CMK (cell line): ENCODE results near the gene TAX1BP3.

Experiments used
- DNase-seq: peaks from one replicate; pipeline ENCODE4 v3.0.0-alpha.2; 2010; ENCODE audit warnings: low read depth

TAX1BP3 gene

GRCh38 chr17:3688027-3688553 lies 19.7 kb upstream of the TAX1BP3 start:
- DNase-seq: no peak

DNA sequence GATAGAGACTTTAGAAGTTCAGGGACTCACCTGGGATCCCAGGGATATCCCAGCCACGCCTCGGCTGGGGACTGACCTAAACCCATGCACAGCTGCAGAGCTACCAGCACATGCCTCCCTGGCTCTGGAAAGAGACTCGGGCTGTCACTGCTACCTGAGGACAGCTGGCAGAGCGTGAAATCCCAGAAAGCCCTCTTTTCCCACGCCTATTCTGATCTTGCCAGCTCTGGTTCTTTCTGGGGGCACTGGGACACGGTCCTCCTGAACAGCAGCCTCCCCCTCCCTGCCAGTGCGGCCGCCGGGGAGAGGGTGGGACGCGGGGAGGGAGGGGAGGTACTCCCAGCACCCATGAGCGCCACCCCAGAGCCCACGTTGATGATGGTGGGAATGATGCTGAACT lies 16.8 kb upstream of the TAX1BP3 start:
- no peak for DNase-seq

DNA sequence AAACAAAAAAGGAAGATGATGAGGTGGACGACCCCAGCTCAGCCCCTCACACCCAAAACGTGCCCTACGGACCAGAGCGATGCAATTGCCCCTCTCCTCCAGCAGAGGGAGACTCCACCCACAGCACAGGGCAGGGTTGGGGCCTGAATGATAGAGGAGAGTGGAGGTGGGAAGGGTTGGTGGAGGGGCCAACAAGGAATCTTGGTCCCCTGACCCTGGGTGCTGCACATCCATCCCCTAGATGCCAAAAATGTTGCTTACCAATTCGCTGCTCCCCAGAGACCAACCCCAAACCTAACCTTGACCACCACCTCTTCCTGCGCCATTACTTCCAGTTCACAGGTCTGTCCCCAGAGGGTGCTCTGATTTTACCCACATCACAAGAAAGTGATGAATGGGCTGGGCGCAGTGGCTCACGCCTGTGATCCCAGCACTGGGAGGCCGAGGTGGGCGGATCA lies 14.7 kb upstream of the TAX1BP3 start:
- DNase-seq: no peak

GRCh38 chr17:3682033-3682432 lies 13.7 kb upstream of the TAX1BP3 start:
- DNase-seq: no peak

GRCh38 chr17:3681565-3681964 lies 13.2 kb upstream of the TAX1BP3 start:
- no peak for DNase-seq

GRCh38 chr17:3681057-3681456 lies 12.7 kb upstream of the TAX1BP3 start:
- DNase-seq: no peak

DNA sequence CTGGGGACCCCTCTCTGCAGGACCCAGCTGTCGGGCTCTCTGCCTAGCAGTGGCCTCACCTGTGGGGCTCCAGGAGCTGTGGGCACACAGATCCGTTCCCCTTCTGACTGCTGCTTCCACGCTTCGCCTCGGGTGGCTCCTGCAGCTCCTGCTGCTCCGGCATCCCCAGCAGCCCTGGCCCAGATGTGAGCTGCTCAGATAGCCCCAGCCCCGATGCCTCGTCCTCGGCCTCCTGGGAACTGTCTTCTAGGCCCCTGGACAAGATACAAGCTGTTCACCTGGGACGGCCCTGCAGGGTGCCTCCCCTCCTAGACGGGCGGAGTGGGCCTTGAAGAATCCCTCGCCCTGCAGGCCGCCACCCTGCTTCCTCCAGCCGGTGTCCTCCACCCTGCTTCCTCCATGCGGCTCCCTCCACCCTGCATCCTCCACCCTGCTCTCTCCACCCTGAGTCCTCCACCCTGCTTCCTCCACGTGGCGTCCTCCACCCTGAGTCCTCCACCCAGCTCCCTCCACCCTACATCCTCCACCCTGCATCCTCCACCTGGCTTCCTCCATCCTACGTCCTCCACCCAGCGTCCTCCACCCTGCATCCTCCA lies 11.3 kb upstream of the TAX1BP3 start:
- DNase-seq: no peak

DNA sequence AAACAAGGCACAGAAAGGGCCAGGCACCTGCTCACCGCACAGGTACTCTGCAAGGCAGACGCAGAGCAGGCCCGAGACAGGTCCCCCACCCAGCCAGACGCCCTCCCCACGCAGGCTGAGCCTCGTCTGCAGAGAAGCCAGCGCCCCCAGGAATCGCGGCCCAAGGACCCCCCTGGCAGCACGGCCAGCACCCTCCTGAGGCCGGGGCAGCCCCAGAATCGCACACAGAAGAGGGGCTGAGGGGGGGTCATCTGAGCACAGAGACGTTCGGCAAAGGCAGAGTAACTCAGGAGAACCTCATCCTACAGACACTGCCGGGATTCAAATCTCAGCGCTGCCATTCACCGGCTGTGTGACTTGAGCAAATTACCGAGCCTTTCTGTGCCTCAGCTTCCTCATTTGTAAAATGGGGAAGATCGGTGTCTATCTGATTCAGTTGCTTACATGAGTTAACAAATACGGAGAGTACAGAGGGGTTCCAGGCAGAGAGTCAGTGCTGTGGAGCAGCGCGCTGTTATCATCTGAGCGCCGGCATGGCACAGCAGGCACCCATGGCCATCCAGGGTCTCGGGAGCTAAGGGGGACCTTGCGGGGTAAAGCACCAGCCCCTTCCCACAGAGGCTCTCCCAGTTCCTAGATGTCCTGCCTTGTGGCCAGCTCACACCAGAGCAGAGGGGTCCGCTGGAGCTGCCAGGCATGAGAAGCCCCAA lies 10.6 kb upstream of the TAX1BP3 start:
- DNase-seq: no peak

- DNase-seq: no peak
Observed at GRCh38 chr17:3678095-3678820, 9.9 kb upstream of the TAX1BP3 start.

- no peak for DNase-seq
Observed at GRCh38 chr17:3675886-3676285, 7.5 kb upstream of the TAX1BP3 start.

GRCh38 chr17:3672571-3672970 lies 4.2 kb upstream of the TAX1BP3 start:
- DNase-seq: no peak

- no peak for DNase-seq
Observed at GRCh38 chr17:3669548-3669947, 1.2 kb upstream of the TAX1BP3 start.

GRCh38 chr17:3669085-3669347 lies 638 bp upstream of the TAX1BP3 start:
- DNase-seq: no peak

DNA sequence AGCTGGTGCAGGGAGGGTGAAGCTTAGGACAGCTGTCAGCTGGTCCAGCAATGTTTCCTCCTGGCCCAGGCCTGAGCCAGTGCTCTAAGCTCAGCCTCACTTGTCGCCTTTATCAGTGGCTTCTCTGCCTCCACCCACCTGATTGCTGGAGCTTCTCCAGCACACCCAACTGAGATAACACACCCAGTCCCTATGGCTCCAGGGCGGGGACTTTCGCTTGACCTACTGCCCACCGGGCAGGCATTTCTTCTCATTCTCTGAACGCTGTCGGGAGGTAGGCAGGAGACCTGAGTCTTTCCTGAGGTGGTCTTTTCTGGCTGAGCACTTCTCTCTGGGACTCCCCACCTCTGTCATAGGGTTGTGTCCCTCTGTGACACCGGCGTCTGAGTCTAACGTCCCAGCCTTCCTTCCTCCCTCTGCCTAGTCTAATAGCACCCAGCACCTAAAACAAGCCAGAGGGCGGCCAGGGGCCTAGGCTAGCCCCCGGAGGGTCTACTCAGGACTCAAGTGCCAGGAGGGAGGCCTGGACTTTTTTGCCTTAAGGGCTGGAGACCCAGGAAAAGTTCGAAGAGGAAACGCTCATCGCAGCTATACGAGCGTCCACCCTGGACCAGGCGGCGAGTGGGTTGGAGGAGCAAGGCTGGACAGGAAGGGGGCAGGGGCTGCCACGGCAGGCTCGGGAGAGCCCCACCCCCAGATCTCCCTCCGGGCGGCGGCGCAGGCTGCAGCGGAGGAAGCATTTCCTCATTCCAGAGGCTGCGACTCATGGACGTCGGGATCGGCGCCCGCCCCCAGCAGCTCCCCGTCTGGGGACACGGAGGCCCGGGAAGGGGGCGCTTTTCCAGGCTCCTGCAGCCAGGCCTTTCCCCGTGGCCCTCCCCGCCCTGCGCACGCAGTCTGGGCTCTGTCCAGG lies 756 bp downstream of the TAX1BP3 start:
- no peak for DNase-seq

DNA sequence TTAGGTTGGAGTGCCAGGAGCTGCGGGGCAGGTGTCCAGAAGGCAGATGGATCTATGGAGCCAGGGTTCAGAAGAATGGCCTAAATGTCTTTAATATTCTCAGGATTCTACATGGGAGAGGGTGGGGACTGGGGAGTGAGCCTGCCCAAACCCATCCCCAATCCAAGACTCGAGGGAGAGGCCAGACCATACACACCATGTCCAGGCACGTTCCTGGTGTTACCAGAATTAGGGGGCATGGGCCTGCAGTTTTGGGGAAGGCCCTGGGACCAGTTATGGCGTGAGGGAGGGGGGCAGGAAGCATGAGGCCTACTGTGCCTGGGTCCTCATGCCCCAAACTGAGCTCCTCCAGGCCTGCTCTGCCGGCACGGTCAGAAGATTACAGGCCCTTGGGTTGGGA lies 1.9 kb downstream of the TAX1BP3 start:
- no peak for DNase-seq

GRCh38 chr17:3665834-3666233 lies 2.5 kb downstream of the TAX1BP3 start:
- no peak for DNase-seq

DNA sequence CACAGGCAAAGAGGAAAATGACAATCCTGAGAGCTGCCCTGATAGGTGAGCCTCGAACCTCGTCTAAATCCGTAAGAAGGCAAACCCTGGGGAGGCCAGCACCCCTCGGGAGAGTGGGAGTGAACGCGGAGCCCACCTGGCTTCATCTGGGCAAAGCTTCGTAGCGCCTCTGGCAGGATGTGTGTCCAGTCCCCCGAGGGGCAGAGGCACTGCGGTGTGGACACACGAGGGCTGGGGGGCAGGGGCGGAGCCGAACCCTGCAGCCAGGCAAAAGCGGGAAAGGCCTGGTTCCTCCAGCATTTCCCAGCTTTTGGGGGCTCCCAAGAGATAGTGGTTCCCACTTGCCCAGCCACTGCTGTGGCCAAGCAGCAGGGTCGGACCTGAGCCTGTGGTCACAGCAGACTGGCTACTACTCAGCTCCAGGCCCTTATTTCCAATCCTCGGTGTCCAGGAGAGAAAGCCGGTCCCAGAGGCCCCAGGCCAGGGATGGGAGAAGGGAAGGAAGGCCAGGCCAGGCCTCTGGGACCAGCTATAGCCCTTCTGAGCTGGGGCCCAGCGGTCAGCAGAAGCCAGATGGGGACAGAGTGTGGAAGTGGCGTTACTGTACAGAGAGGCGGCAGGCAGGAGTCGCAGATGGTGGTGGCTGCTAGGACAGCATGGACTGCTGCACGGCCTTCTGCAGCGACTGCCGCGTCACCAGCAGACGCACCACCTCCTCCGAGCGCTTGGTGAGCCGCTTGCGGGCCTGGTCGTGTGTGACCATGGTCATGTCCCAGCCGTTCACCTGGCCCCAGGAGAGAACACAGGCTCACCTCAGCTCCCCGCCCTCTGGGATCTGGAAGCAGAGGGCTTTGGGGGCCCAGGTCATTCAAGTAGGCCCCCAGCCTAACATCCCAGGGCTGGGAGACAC lies 5.0 kb downstream of the TAX1BP3 start:
- DNase-seq: no peak

DNA sequence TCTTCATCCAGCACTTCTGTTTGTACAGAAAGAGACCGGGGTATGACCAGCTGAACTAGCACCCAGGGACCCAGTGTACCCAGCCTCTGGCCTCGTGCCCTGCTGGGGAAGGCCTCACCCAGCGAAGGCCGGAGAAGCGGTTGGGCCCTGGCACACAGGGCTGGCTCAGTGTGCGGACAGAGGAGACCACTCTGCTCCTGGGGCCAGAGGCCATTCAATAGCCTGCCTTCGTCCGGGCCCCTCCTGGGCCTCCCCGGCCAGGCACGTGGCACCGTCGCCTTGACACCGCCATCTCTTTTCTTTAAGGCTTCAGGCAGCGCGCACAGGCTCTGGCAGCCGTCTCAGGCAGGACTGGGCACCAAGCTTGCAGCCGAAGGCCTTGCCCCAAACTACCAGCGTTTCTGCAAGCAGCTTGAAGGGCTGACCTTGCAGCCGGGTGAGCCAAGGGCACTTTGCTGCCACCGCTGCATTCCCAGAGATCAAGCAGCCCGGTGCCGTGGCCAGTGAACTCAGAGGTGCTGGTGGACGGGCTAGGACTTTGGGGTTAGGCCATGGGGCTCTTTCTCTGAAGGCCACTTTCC lies 8.0 kb downstream of the TAX1BP3 start:
- DNase-seq: no peak

- no peak for DNase-seq
Observed at GRCh38 chr17:3659541-3660111, 8.8 kb downstream of the TAX1BP3 start.

DNA sequence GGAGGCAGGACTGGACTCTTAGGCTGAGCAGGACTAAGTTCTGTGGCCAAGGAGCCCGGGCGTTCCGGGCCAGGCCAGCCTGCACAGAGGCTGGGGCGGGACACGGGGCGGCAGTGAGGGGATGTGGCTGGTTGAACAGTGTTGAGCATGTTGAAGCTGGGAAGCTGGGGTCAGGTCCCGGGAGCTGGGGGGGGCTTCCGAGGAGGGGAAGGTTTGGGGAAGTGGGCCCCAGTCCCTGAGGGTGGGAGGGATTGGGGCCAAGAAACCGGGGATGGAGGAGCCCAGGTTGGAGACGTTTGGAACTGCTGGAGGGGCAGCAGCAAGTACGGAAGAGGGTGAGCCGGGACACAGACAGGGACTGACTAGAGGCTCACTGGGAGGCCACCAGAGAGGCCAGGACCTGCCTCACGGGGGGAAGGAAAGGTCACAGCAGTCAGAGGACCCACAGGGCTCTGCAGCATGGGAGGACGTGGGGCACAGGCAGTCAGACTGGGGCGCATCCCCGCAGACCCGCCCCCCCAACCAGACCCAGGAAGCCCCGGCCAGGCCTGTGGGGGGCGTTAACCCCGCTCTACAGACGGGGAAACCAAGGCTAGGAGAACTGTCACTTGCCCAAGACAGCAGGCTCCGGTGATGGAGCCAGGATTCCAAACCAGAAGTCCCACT lies 9.5 kb downstream of the TAX1BP3 start:
- no peak for DNase-seq
